IMR-90 (cell line): ENCODE data around the gene ZDHHC14. TPM values are rescaled to one million over a fixed set of nuclear protein-coding genes. Genes with fewer than 3 reads are reported as not detected.

Experiments used
- ATAC-seq: fragments of 200-7000 bp; cut with Tn5 transposase; 2 replicates; pipeline ENCODE4 v1.9.1; 2020; ENCODE audit warnings: low read depth, mild to moderate bottlenecking, moderate library complexity
- BruUV-seq: library from RNA; stranded (reverse); fragments of 400-500 nt; replicated peaks from 2 replicates; lab custom pipeline; 2021; lab: Mats Ljungman, UMichigan
- CTCF ChIA-PET: fragments of 300-600 bp; formaldehyde crosslinking; extraction: SDS; loops from one replicate; lab custom pipeline; 2021; ENCODE audit warnings: antibody characterized with exemption; lab: Yijun Ruan, JAX
- POLR2A ChIA-PET: fragments of 300-600 bp; sonication (Branson Sonifier 250); formaldehyde crosslinking; loops from one replicate; lab custom pipeline; 2022; ENCODE audit warnings: antibody characterized with exemption; ENCODE audit not compliant: unreplicated experiment; lab: Charles Lee
- DNase-seq: peaks from one replicate; pipeline ENCODE4 v3.0.0; 2013
- H2AFZ ChIP-seq: replicated peaks from 2 replicates; pipeline ENCODE3; 2013; ENCODE audit warnings: low read length, mild to moderate bottlenecking; ENCODE audit not compliant: poor library complexity
- H2AK5ac ChIP-seq: 2 replicates; pipeline ENCODE4 v1.6.1; 2013; ENCODE audit warnings: low read depth, low read length, inconsistent platforms
- H2AK9ac ChIP-seq: replicated peaks from 2 replicates; pipeline ENCODE3; 2013; ENCODE audit warnings: mild to moderate bottlenecking, low read depth, low read length, moderate library complexity; ENCODE audit not compliant: poor library complexity
- H2BK120ac ChIP-seq: 2 replicates; pipeline ENCODE4 v1.6.1; 2013; ENCODE audit warnings: low read depth, low read length, inconsistent platforms
- H2BK15ac ChIP-seq: 3 replicates; pipeline ENCODE4 v1.6.1; 2013; ENCODE audit warnings: low read depth, low read length, inconsistent platforms
- H2BK20ac ChIP-seq: 2 replicates; pipeline ENCODE4 v1.6.1; 2013; ENCODE audit warnings: low read depth, mild to moderate bottlenecking, inconsistent platforms, low read length, moderate library complexity
- H2BK5ac ChIP-seq: 2 replicates; pipeline ENCODE4 v1.6.1; 2013; ENCODE audit warnings: mild to moderate bottlenecking, low read depth, low read length, inconsistent platforms; ENCODE audit not compliant: poor library complexity, severe bottlenecking
- H3K14ac ChIP-seq: replicated peaks from 2 replicates; pipeline ENCODE4 v1.6.1; 2013; ENCODE audit warnings: low read depth, low read length, inconsistent platforms
- H3K18ac ChIP-seq: 2 replicates; pipeline ENCODE4 v1.6.1; 2013; ENCODE audit warnings: low read depth, low read length, control low read depth
- H3K23ac ChIP-seq: 2 replicates; pipeline ENCODE4 v1.6.1; 2013; ENCODE audit warnings: low read depth, low read length, inconsistent platforms
- H3K27ac ChIP-seq: 2 replicates; pipeline ENCODE4 v1.5.1; 2013; ENCODE audit warnings: mild to moderate bottlenecking, control low read depth, low read length; ENCODE audit not compliant: insufficient read depth
- H3K27me3 ChIP-seq: 2 replicates; pipeline ENCODE4 v1.6.1; 2013; ENCODE audit warnings: low read length; ENCODE audit not compliant: control insufficient read depth, insufficient read depth
- H3K36me3 ChIP-seq: 2 replicates; pipeline ENCODE4 v1.6.1; 2013; ENCODE audit warnings: low read length, mixed read lengths; ENCODE audit not compliant: control insufficient read depth, insufficient read depth
- H3K4ac ChIP-seq: 2 replicates; pipeline ENCODE4 v1.6.1; 2013; ENCODE audit warnings: low read depth, low read length, inconsistent platforms
- H3K4me1 ChIP-seq: 2 replicates; pipeline ENCODE4 v1.6.1; 2013; ENCODE audit warnings: low read length, mixed read lengths; ENCODE audit not compliant: control insufficient read depth, insufficient read depth
- H3K4me2 ChIP-seq: 2 replicates; pipeline ENCODE4 v1.6.1; 2013; ENCODE audit warnings: low read depth, mild to moderate bottlenecking, control low read depth, low read length, moderate library complexity
- H3K4me3 ChIP-seq: 2 replicates; pipeline ENCODE4 v1.5.1; 2013; ENCODE audit warnings: low read depth, mild to moderate bottlenecking, control low read depth, low read length, moderate library complexity; ENCODE audit not compliant: insufficient read depth
- H3K56ac ChIP-seq: 2 replicates; pipeline ENCODE4 v1.6.1; 2013; ENCODE audit warnings: low read length, inconsistent platforms; ENCODE audit not compliant: insufficient read depth; ENCODE audit errors: extremely low read depth
- H3K79me1 ChIP-seq, 2 experiments: 2 replicates each; pipeline ENCODE4 v1.6.1; 2013; ENCODE audit warnings: low read length in 2 of 2, inconsistent platforms in 1 of 2, low read depth in 1 of 2
- H3K9ac ChIP-seq: 2 replicates; pipeline ENCODE4 v1.6.1; 2013; ENCODE audit warnings: low read depth, low read length, control low read depth
- H3K9me1 ChIP-seq: 2 replicates; pipeline ENCODE4 v1.6.1; 2013; ENCODE audit warnings: low read length, inconsistent platforms; ENCODE audit not compliant: insufficient read depth
- H3K9me3 ChIP-seq: 2 replicates; pipeline ENCODE4 v1.6.1; 2013; ENCODE audit warnings: low read length; ENCODE audit not compliant: control insufficient read depth, insufficient read depth
- H4K20me1 ChIP-seq: 2 replicates; pipeline ENCODE4 v1.6.1; 2013; ENCODE audit warnings: low read length, inconsistent platforms; ENCODE audit not compliant: insufficient read depth
- H4K5ac ChIP-seq: 2 replicates; pipeline ENCODE4 v1.6.1; 2013; ENCODE audit warnings: mild to moderate bottlenecking, low read depth, low read length, control low read depth
- H4K8ac ChIP-seq, 2 experiments: 2 replicates each; pipeline ENCODE4 v1.6.1; 2013; ENCODE audit warnings: low read depth in 2 of 2, low read length in 2 of 2, control low read depth in 1 of 2, inconsistent platforms in 1 of 2
- H4K91ac ChIP-seq: 2 replicates; pipeline ENCODE4 v1.6.1; 2013; ENCODE audit warnings: low read depth, low read length, inconsistent platforms; ENCODE audit not compliant: insufficient read depth
- CEBPB ChIP-seq: IDR thresholded peaks from 2 replicates; pipeline ENCODE4 v1.6.1; 2012; ENCODE audit warnings: low read depth, low read length, improper control_type of control experiment
- CTCF ChIP-seq: conservative IDR thresholded peaks from 2 replicates; pipeline ENCODE4 v1.5.1; 2012; ENCODE audit warnings: mild to moderate bottlenecking, low read depth, low read length, improper control_type of control experiment
- FOS ChIP-seq: fragments of 150-350 bp; IDR thresholded peaks from 2 replicates; pipeline ENCODE4 v1.6.1; 2016; ENCODE audit warnings: low read depth, low read length
- MAFK ChIP-seq: IDR thresholded peaks from 2 replicates; pipeline ENCODE4 v1.6.1; 2012; ENCODE audit warnings: low read depth, low read length, improper control_type of control experiment
- MXI1 ChIP-seq: IDR thresholded peaks from 2 replicates; pipeline ENCODE4 v1.6.1; 2012; ENCODE audit warnings: low read depth, mild to moderate bottlenecking, low read length, moderate library complexity, borderline replicate concordance
- NFE2L2 ChIP-seq: fragments of 150-350 bp; IDR thresholded peaks from 2 replicates; pipeline ENCODE4 v1.6.1; 2016; ENCODE audit warnings: low read depth, mild to moderate bottlenecking, low read length
- SMC3 ChIP-seq: fragments of 150-350 bp; IDR thresholded peaks from 2 replicates; pipeline ENCODE4 v1.6.1; 2016; ENCODE audit warnings: low read depth, mild to moderate bottlenecking, antibody characterized with exemption, low read length, moderate library complexity
- USF2 ChIP-seq: fragments of 150-350 bp; IDR thresholded peaks from 2 replicates; pipeline ENCODE4 v1.6.1; 2017; ENCODE audit warnings: mild to moderate bottlenecking, antibody characterized with exemption, low read length, low read depth
- WGBS, 2 experiments: methylation state at CpG; one replicate each; pipeline versions ENCODE4 v1.1.5 to v1.1.7; 2013; ENCODE audit warnings: missing lambda C conversion rate in 2 of 2; ENCODE audit not compliant: insufficient read length in 1 of 2; ENCODE audit errors: extremely low coverage in 2 of 2; 5-methylcytosine and 5-hydroxymethylcytosine counted together
- dilution Hi-C: fragments of 300-500 bp; cut with HindIII; formaldehyde crosslinking; loops from one replicate; pipeline ENCODE4 v1.14.3; 2018; ENCODE audit warnings: low sequenced_read_pairs; ENCODE audit not compliant: unreplicated experiment
- in situ Hi-C: fragments of 300-500 bp; cut with MboI; formaldehyde crosslinking; loops from 3 replicates; pipeline ENCODE4 v1.14.3; 2019; ENCODE audit warnings: low sequenced_read_pairs, inconsistent platforms, mixed read lengths
- intact Hi-C: fragments of 100-400 bp; cut with micrococcal nuclease; formaldehyde crosslinking; loops from 2 replicates; pipeline ENCODE4 v1.10.0; 2022
- polyA plus RNA-seq, 3 experiments: library from polyadenylated mRNA; depleted of rRNA; stranded (reverse); fragments of >200 nt; gene quantifications; 2 replicates each; pipeline ENCODE4 v1.2.3, GENCODE V29; 2012; ENCODE audit warnings: low replicate concordance in 1 of 3
- total RNA-seq: library from RNA; depleted of rRNA; stranded (reverse); fragments of >200 nt; gene quantifications from 2 replicates; pipeline ENCODE4 v1.2.3, GENCODE V29; 2012

ZDHHC14 gene
- total and polyA plus RNA-seq, 2 of the 4 experiments (the other 2 are of a cell fraction) = 0.90 to 2.0 TPM

- Histone ChIP-seq H4K5ac (no peak overlapping the region), H3K79me1 (no peaks in the 10 kb centered on the region), H3K27me3 (no peaks in the 10 kb centered on the region), H3K18ac (no peak overlapping the region), H3K4me3 (no peak overlapping the region), H3K4me1 (no peaks in the 10 kb centered on the region), H3K36me3 (no peaks in the 10 kb centered on the region), H2BK20ac (no peak overlapping the region), H4K8ac (no peak overlapping the region), H2AFZ (no peak overlapping the region), H4K20me1 (no peaks in the 10 kb centered on the region), H3K23ac (no peak overlapping the region), H3K56ac (no peak overlapping the region), H3K4me2 (no peak overlapping the region), H3K9me1 (no peaks in the 10 kb centered on the region), H2BK5ac (no peak overlapping the region), H2AK5ac (no peak overlapping the region), H2BK120ac (no peak overlapping the region), H3K9me3 (no peaks in the 10 kb centered on the region), H2BK15ac (no peak overlapping the region), H3K14ac (no peak overlapping the region), H3K27ac (no peak overlapping the region), H3K4ac (no peak overlapping the region), H3K9ac (no peak overlapping the region), H2AK9ac (no peak overlapping the region), H4K91ac (no peak overlapping the region)
- ChIA-PET POLR2A (no interaction called here), CTCF (no interaction called here)
- DNase-seq (no peak), ATAC-seq (no peak)
- intact Hi-C loops = no loop called here
- TF ChIP-seq CEBPB (no peak), USF2 (no peak), SMC3 (no peak), MXI1 (no peak), NFE2L2 (no peak), FOS (no peak), CTCF (no peak), MAFK (no peak)
- BruUV-seq = no TSS peak
- dilution Hi-C loops = no loop called here
- 88% methylated on average over 2 of the region's 4 CpGs; no CpG with 5 or more reads in 1 of the 2 experiments for WGBS, 2 experiments
- in situ Hi-C loops = no loop called here
Observed at GRCh38 chr6:157436944-157437336, 56.0 kb downstream of the ZDHHC14 start.
